B cell (primary cell): ENCODE data around the gene RNF130.

Experiments
- EZH2 ChIP-seq: IDR thresholded peaks from 2 replicates; pipeline ENCODE4 v1.6.1; 2012; ENCODE audit warnings: borderline replicate concordance, low read depth, mild to moderate bottlenecking, moderate library complexity, low read length; ENCODE audit not compliant: insufficient read depth, poor library complexity, severe bottlenecking
- TF ChIP-seq, protein P1 (sequence below): fragments of 200-600 bp; IDR thresholded peaks from one replicate; pipeline ENCODE4 v1.8.0; 2022; ENCODE audit warnings: antibody characterized with exemption, mild to moderate bottlenecking

DNA sequence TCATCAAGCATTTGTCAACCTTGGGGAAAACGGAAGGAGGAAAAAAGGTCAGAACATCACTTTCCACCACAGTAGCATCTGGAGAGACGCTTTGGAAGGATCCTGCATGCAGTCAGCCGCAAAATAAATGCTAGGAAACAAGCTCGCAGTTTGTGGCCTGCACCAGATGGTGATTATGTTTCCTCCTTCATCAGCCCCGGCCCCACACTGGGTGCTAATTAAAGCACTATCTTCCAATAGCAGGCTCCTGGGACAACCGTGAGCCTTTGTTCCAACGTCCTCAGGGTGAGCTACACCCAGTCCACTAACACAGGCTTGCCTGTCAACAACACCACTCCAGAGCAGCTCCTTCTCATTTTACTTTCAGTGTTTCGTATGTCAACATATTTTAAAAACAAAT, 64.0 kb downstream of the RNF130 start:
- TF ChIP-seq, protein P1, sequence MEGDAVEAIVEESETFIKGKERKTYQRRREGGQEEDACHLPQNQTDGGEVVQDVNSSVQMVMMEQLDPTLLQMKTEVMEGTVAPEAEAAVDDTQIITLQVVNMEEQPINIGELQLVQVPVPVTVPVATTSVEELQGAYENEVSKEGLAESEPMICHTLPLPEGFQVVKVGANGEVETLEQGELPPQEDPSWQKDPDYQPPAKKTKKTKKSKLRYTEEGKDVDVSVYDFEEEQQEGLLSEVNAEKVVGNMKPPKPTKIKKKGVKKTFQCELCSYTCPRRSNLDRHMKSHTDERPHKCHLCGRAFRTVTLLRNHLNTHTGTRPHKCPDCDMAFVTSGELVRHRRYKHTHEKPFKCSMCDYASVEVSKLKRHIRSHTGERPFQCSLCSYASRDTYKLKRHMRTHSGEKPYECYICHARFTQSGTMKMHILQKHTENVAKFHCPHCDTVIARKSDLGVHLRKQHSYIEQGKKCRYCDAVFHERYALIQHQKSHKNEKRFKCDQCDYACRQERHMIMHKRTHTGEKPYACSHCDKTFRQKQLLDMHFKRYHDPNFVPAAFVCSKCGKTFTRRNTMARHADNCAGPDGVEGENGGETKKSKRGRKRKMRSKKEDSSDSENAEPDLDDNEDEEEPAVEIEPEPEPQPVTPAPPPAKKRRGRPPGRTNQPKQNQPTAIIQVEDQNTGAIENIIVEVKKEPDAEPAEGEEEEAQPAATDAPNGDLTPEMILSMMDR, result no peak
- no peak for TF ChIP-seq EZH2
